Activated CD4-positive, alpha-beta T cell treated with anti-CD3 and anti-CD28 coated beads, Interleukin-2, Interleukin-4, amounts not matched to agents 100 ng/mL and 50 ng/mL, durations not matched to agents 16 hours and 8 hours (primary cell): ENCODE data around the gene ENO1.
"Not testable (repeated sequence)": the region's sequence is repeated elsewhere in the genome, so short reads cannot be mapped to it uniquely, and the experiment has no call there.

Experiments used
- DNase-seq: peaks from one replicate; pipeline ENCODE4 v3.0.0-alpha.2; 2020; ENCODE audit warnings: low spot score

Gene ENO1

GRCh38 chr1:8878448-8878697, at the start of gene ENO1:
Gene ENO1 (minus strand): TSS chr1:8878686. CDS start chr1:8874908, 3,778 bp downstream.
- DNase-seq = no peak

- no peak for DNase-seq
These were observed 48.5 kb upstream of the ENO1 start for GRCh38 chr1:8926707-8927694.

GRCh38 chr1:8925960-8926359, 47.5 kb upstream of the ENO1 start:
- DNase-seq = no peak

GRCh38 chr1:8925406-8925805, 46.9 kb upstream of the ENO1 start:
- DNase-seq = no peak

- DNase-seq = no peak
These were observed 44.5 kb upstream of the ENO1 start for GRCh38 chr1:8922962-8923361.

- DNase-seq = not testable (repeated sequence)
These were observed 39.0 kb upstream of the ENO1 start for GRCh38 chr1:8917536-8917935.

GRCh38 chr1:8915446-8915845, 37.0 kb upstream of the ENO1 start:
- no peak for DNase-seq

- no peak for DNase-seq
These were observed 36.0 kb upstream of the ENO1 start for GRCh38 chr1:8914466-8914865.

GRCh38 chr1:8913457-8913856, 35.0 kb upstream of the ENO1 start:
- DNase-seq = no peak

- DNase-seq = no peak
These were observed 33.2 kb upstream of the ENO1 start for GRCh38 chr1:8911416-8912309.

GRCh38 chr1:8910914-8911313, 32.4 kb upstream of the ENO1 start:
- no peak for DNase-seq

GRCh38 chr1:8910331-8910730, 31.8 kb upstream of the ENO1 start:
- no peak for DNase-seq

GRCh38 chr1:8908388-8909151, 30.1 kb upstream of the ENO1 start:
- no peak for DNase-seq

- no peak for DNase-seq
These were observed 27.2 kb upstream of the ENO1 start for GRCh38 chr1:8905582-8906191.

- DNase-seq = no peak
These were observed 25.6 kb upstream of the ENO1 start for GRCh38 chr1:8903908-8904650.

- DNase-seq = no peak
These were observed 24.9 kb upstream of the ENO1 start for GRCh38 chr1:8903410-8903809.

GRCh38 chr1:8902765-8903164, 24.3 kb upstream of the ENO1 start:
- no peak for DNase-seq

GRCh38 chr1:8900684-8901083, 22.2 kb upstream of the ENO1 start:
- not testable (repeated sequence) for DNase-seq

- DNase-seq = no peak
These were observed 20.6 kb upstream of the ENO1 start for GRCh38 chr1:8899046-8899445.

- not testable (repeated sequence) for DNase-seq
These were observed 19.9 kb upstream of the ENO1 start for GRCh38 chr1:8898418-8898817.

GRCh38 chr1:8897505-8897904, 19.0 kb upstream of the ENO1 start:
- DNase-seq = not testable (repeated sequence)
